ENCODE measurements around the gene HPS1. TPM values are rescaled to one million over a fixed set of nuclear protein-coding genes. Genes with fewer than 3 reads are reported as not detected.

HPS1 gene
- total RNA-seq, 1 donor from 2014 or later, result 16.0 TPM

DNA sequence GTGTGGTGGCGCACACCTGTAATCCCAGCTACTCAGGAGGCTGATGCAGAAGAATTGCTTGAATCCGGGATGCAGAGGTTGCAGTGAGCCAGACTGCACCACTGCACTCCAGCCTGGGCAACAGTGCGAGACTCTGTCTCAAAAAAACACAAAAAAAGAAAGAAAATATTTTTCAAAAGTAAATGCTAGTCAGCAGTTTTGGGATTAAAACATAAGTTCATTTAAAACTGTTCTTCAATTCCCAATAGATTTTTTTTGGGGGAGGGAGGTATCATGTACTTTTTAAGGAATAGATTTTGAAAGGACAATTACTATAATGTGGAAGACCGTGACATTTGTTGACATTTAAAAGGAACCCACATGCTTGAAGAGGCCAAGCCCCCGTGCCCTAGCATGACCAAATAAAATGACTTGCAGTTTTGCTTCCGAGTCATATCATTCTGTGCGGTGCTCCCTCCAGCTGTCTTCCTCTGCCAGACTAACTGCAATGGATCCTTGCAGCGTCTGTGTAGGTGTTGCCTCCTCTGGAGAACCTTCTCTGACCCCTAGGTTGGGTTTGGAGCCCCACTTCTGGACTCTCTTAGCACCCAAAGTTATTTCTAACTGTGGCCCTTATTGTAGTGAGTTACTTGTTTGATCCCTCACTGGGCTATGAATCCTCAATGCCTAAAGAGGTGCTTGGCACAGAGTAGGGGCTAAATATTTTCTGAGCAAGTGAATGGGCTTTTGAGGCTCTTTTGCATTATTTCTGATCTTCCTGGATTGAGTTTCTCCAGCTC, 17.4 kb upstream of the HPS1 start:
- TF ChIP-seq EZH2phosphoT487 (IDR thresholded peaks at IDR 0.05), result no peak
- TF ChIP-seq CTCF (IDR thresholded peaks at IDR 0.05), result no peak
- TF ChIP-seq EZH2 (IDR thresholded peaks at IDR 0.05), result no peak
- no peaks in the 10 kb centered on the region for H3F3A ChIP-seq (ENCODE audit: low read depth)
- Mint-ChIP-seq H3K27ac (no peak overlapping the region), H3K4me3 (no peak overlapping the region), H3K9me3 (no peaks in the 10 kb centered on the region), H3K36me3 (no peaks in the 10 kb centered on the region), H3K27me3 (ENCODE audit: insufficient read depth, low read depth) (peaks cover 3% of the 10 kb centered on the region), H3K4me1 (peaks cover 20% of the 10 kb centered on the region)
- peaks cover 9% of the 10 kb centered on the region for H3K4me1 ChIP-seq
- no peaks in the 10 kb centered on the region for H4K20me1 ChIP-seq (ENCODE audit: low read depth)
- H3K27me3 ChIP-seq, result peaks cover 16% of the 10 kb centered on the region
- no peaks in the 10 kb centered on the region for H3K79me2 ChIP-seq (ENCODE audit: low read depth)
- no peak for DNase-seq (ENCODE audit: low spot score)
- no peak overlapping the region for H3K9ac ChIP-seq
- no peak overlapping the region for H3K4me2 ChIP-seq
- no peak overlapping the region for H3K4me3 ChIP-seq
- no peak overlapping the region for H2AFZ ChIP-seq (replicated peaks)
- no peak overlapping the region for H3K27ac ChIP-seq
- H3K36me3 ChIP-seq, result no peaks in the 10 kb centered on the region
- no peaks in the 10 kb centered on the region for H3K9me3 ChIP-seq (ENCODE audit: low read depth)

- H3K4me1 Mint-ChIP-seq, result peaks cover 19% of the 10 kb centered on the region
- no peaks in the 10 kb centered on the region for H3K9me3 Mint-ChIP-seq
- H3K4me2 ChIP-seq, result no peak overlapping the region
- no peaks in the 10 kb centered on the region for H3K36me3 Mint-ChIP-seq
- no peaks in the 10 kb centered on the region for H3K79me2 ChIP-seq (ENCODE audit: low read depth)
- H3K9me3 ChIP-seq (ENCODE audit: low read depth), result no peaks in the 10 kb centered on the region
- no peak overlapping the region for H3K27ac ChIP-seq
- H3K27me3 Mint-ChIP-seq (ENCODE audit: insufficient read depth, low read depth), result peaks cover 6% of the 10 kb centered on the region
- peaks cover 9% of the 10 kb centered on the region for H3K4me1 ChIP-seq
- no peaks in the 10 kb centered on the region for H4K20me1 ChIP-seq (ENCODE audit: low read depth)
- no peak overlapping the region for H3K27ac Mint-ChIP-seq
- no peak overlapping the region for H2AFZ ChIP-seq (replicated peaks)
- DNase-seq (ENCODE audit: low spot score), result no peak
- no peak overlapping the region for H3K4me3 Mint-ChIP-seq
- H3K4me3 ChIP-seq, result no peak overlapping the region
- TF ChIP-seq EZH2 (IDR thresholded peaks at IDR 0.05) (no peak), CTCF (IDR thresholded peaks at IDR 0.05) (no peak), EZH2phosphoT487 (IDR thresholded peaks at IDR 0.05) (no peak)
- H3K36me3 ChIP-seq, result no peaks in the 10 kb centered on the region
- no peak overlapping the region for H3K9ac ChIP-seq
- peaks cover 13% of the 10 kb centered on the region for H3K27me3 ChIP-seq
- H3F3A ChIP-seq (ENCODE audit: low read depth), result no peaks in the 10 kb centered on the region
Measured at GRCh38 chr10:98463016-98463415, 16.3 kb upstream of the HPS1 start.

DNA sequence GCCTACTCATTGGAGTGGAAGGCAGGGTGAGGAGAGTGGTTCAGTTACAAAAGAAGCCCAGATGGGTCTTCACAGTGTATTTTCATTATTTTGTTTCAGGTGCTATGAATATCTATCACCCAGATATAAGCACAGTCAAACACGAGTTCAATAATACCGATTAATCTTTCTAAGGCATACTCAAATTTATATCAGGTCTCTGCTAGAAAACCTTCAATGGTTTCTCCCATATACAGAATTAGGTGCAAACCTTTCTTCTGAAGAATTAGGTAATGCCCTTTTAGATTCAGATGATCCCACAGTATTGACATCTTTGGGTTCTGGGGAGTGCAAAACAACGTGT, 14.7 kb upstream of the HPS1 start:
- Histone ChIP-seq H3K4me1 (peaks cover 17% of the 10 kb centered on the region), H2AFZ (replicated peaks) (no peak overlapping the region), H3K27me3 (peaks cover 19% of the 10 kb centered on the region), H3K4me2 (no peak overlapping the region), H3K4me3 (no peak overlapping the region), H3K9me3 (ENCODE audit: low read depth) (no peaks in the 10 kb centered on the region), H4K20me1 (ENCODE audit: low read depth) (no peaks in the 10 kb centered on the region), H3K27ac (no peak overlapping the region), H3K9ac (no peak overlapping the region), H3F3A (ENCODE audit: low read depth) (peaks cover 15% of the 10 kb centered on the region), H3K36me3 (no peaks in the 10 kb centered on the region), H3K79me2 (ENCODE audit: low read depth) (no peaks in the 10 kb centered on the region)
- no peak overlapping the region for H3K4me3 Mint-ChIP-seq
- TF ChIP-seq CTCF (IDR thresholded peaks at IDR 0.05), result no peak
- no peak for TF ChIP-seq EZH2 (IDR thresholded peaks at IDR 0.05)
- TF ChIP-seq EZH2phosphoT487 (IDR thresholded peaks at IDR 0.05), result no peak
- H3K4me1 Mint-ChIP-seq, result peaks cover 24% of the 10 kb centered on the region
- no peaks in the 10 kb centered on the region for H3K36me3 Mint-ChIP-seq
- no peaks in the 10 kb centered on the region for H3K9me3 Mint-ChIP-seq
- H3K27ac Mint-ChIP-seq, result no peak overlapping the region
- peaks cover 6% of the 10 kb centered on the region for H3K27me3 Mint-ChIP-seq (ENCODE audit: insufficient read depth, low read depth)
- DNase-seq (ENCODE audit: low spot score), result no peak

Measured in neural progenitor cell (in vitro differentiated cells).